Testis (tissue), 3 donors: ENCODE measurements around the gene PAPPA. TPM values are rescaled to one million over a fixed set of nuclear protein-coding genes. Genes with fewer than 3 reads are reported as not detected.

Source experiments
- DNase-seq: peaks from one replicate; pipeline ENCODE4 v3.0.0-alpha.2; 2019
- H3K27ac ChIP-seq, 2 donors: fragments of 200-600 bp; sonication (generic); one replicate each; pipeline ENCODE4 v1.5.1; 2019
- H3K27me3 ChIP-seq: fragments of 200-600 bp; sonication (generic); one replicate; pipeline ENCODE4 v1.5.1; 2019
- H3K36me3 ChIP-seq: fragments of 200-600 bp; sonication (generic); one replicate; pipeline ENCODE4 v1.5.1; 2017; ENCODE audit warnings: low read depth; ENCODE audit errors: missing control alignments
- H3K4me1 ChIP-seq: fragments of 200-600 bp; sonication (generic); one replicate; pipeline ENCODE4 v1.5.1; 2019
- H3K4me3 ChIP-seq, 2 donors: fragments of 200-600 bp; sonication (generic); one replicate each; pipeline ENCODE4 v1.5.1; 2017 to 2019
- H3K9me3 ChIP-seq: fragments of 200-600 bp; sonication (generic); one replicate; pipeline ENCODE4 v1.5.1; 2017
- POLR2A ChIP-seq: fragments of 450-650 bp; IDR thresholded peaks from one replicate; pipeline ENCODE4 v1.6.1; 2017; ENCODE audit warnings: antibody characterized with exemption, mild to moderate bottlenecking, moderate library complexity
- WGBS, 2 donors: methylation state at CpG; one replicate each; pipeline ENCODE4 v1.1.5; 2018; 5-methylcytosine and 5-hydroxymethylcytosine counted together
- intact Hi-C: fragments of 100-400 bp; cut with DNase I; formaldehyde crosslinking; loops from one replicate; pipeline ENCODE4 v1.15.1; 2023; ENCODE audit warnings: low total_unique reads
- polyA plus RNA-seq: library from polyadenylated mRNA; stranded (reverse); fragments of 350-450 nt; fragmentation: Illumina TruSeq; extraction: RNeasy Lipid Tissue Mini Kit (QIAGEN cat#74804); gene quantifications from one replicate; pipeline ENCODE4 v1.2.3, GENCODE V29; 2014; ENCODE audit warnings: low read depth, low replicate concordance; ENCODE audit not compliant: insufficient read depth
- total RNA-seq, 2 donors: library from RNA; depleted of rRNA; stranded (reverse); fragments of >200 nt; gene quantifications; one replicate each; pipeline ENCODE4 v1.2.3, GENCODE V29; 2016
- TF ChIP-seq, protein P1 (sequence below), 3 experiments: fragments of 450-650 bp in 2 of 3; fragments of 200-600 bp in 1 of 3; sonication (generic) in 1 of 3; IDR thresholded peaks; one replicate each; pipeline ENCODE4 v1.5.1; 2016 to 2019; ENCODE audit warnings: antibody characterized with exemption in 3 of 3, mild to moderate bottlenecking in 2 of 3, moderate library complexity in 1 of 3

PAPPA gene
- total and polyA plus RNA-seq, 3 donors from 2014 or later, result 1.9 to 5.1 (median 4.1) TPM

GRCh38 chr9:116382053-116382452, 228.5 kb downstream of the PAPPA start:
- Histone ChIP-seq H3K4me1 (no peaks in the 10 kb centered on the region), H3K27me3 (no peaks in the 10 kb centered on the region), H3K4me3 (no peak overlapping the region), H3K9me3 (no peaks in the 10 kb centered on the region), H3K36me3 (no peaks in the 10 kb centered on the region), H3K27ac (no peak overlapping the region)
- intact Hi-C loops, result no loop called here
- WGBS, 2 donors, result 74 to 85% methylated on average over 4 of the region's 4 CpGs
- TF ChIP-seq POLR2A, result no peak
- TF ChIP-seq, protein P1, sequence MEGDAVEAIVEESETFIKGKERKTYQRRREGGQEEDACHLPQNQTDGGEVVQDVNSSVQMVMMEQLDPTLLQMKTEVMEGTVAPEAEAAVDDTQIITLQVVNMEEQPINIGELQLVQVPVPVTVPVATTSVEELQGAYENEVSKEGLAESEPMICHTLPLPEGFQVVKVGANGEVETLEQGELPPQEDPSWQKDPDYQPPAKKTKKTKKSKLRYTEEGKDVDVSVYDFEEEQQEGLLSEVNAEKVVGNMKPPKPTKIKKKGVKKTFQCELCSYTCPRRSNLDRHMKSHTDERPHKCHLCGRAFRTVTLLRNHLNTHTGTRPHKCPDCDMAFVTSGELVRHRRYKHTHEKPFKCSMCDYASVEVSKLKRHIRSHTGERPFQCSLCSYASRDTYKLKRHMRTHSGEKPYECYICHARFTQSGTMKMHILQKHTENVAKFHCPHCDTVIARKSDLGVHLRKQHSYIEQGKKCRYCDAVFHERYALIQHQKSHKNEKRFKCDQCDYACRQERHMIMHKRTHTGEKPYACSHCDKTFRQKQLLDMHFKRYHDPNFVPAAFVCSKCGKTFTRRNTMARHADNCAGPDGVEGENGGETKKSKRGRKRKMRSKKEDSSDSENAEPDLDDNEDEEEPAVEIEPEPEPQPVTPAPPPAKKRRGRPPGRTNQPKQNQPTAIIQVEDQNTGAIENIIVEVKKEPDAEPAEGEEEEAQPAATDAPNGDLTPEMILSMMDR (IDR thresholded peaks at IDR 0.05), result no peak
- DNase-seq, result no peak

DNA sequence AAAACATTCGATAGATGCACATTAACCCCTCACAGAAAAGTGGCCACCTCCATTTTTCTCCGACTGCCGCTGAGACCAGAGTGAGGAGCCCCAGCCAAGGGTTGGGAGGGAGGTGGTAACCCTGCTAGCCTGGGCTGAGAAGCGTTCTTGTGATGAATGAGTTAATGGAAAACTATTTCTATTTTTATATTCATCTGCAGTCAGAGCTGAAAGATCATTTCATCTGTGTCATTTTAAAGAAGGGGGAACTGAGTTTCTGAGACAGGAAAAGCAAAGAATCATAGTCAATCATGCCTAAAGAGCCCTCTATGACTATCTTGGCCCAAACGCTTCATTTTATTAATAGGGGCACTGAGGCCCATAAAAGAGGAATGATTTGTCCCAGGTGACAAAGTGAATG, 229.5 kb downstream of the PAPPA start:
- intact Hi-C loops, result no loop called here
- Histone ChIP-seq H3K36me3 (no peaks in the 10 kb centered on the region), H3K9me3 (no peaks in the 10 kb centered on the region), H3K4me3 (no peak overlapping the region), H3K27ac (no peak overlapping the region), H3K4me1 (no peaks in the 10 kb centered on the region), H3K27me3 (no peaks in the 10 kb centered on the region)
- no peak for TF ChIP-seq POLR2A
- TF ChIP-seq, protein P1 (IDR thresholded peaks at IDR 0.05), result no peak
- DNase-seq, result no peak
- 76 to 87% methylated on average over 5 of the region's 5 CpGs for whole genome bisulfite sequencing, 2 donors

DNA sequence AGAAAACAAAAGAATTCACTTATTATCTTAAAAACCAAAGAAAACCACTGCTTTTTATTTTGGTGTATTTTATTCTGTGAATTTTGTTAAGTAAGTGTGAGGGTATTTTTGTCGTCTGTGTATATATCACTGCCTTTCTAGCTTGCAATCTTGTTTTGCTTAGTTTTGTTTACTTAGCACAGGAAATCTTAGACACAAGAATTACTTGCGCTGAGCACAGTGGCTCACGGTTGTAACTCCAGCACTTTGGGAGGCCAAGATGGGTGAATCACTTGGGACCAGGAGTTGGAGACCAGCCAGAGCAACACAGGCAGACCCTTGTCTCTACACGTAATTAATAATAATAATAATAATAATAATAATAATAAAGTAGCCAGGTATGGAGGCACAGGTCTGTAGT, 230.3 kb downstream of the PAPPA start:
- intact Hi-C loops, result no loop called here
- H3K27ac ChIP-seq, result no peak overlapping the region
- no peak for TF ChIP-seq POLR2A
- 58 to 71% methylated on average over 4 of the region's 4 CpGs for WGBS, 2 donors
- H3K4me3 ChIP-seq, result no peak overlapping the region
- DNase-seq, result no peak
- H3K36me3 ChIP-seq, result no peaks in the 10 kb centered on the region
- no peaks in the 10 kb centered on the region for H3K27me3 ChIP-seq
- no peaks in the 10 kb centered on the region for H3K9me3 ChIP-seq
- no peaks in the 10 kb centered on the region for H3K4me1 ChIP-seq

- no peak overlapping the region for H3K27ac ChIP-seq
- 64 to 72% methylated on average over 6 of the region's 6 CpGs for WGBS, 2 donors
- TF ChIP-seq POLR2A, result no peak
- TF ChIP-seq, protein P1 (IDR thresholded peaks at IDR 0.05), result no peak
Observed at GRCh38 chr9:116387934-116388698, 234.5 kb downstream of the PAPPA start.

DNA sequence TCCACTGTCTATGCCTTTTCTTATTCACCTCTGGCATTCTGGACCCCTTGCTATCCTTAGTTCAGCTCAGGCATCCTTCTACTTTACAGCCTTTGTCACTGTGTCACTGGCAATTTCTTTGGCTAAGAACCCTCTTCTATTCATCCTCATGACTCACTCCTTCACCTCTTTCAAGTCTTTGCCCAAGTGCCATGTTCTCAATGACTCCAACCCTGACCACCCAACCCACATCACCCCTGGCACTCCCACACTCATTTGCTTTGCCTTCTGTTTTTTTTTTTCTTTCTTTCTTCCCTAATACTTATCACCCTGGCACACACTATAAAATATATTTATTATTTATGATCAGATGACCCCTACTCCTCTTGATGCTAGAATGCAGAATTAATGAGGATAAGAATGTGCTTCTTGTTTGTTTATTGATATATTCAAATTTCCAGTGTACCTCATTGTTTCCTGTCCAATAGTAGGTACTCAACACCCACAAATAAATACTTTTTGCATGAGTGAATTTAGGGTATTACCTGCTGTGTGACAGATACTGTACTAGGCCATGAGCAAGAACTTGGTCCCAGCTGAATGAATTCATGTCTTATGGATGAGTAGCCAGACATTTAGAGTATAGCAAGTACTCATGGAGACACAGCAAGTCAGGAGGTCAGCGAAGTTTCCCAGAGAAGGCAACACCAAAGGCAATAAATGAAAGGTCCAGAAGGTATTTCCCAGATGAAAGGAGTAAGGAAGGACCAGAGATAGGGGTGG, 236.1 kb downstream of the PAPPA start:
- H3K36me3 ChIP-seq, result no peaks in the 10 kb centered on the region
- no peak for DNase-seq
- 100% methylated on average over 1 of the region's 1 CpG for WGBS, 2 donors
- no peaks in the 10 kb centered on the region for H3K9me3 ChIP-seq
- no peak overlapping the region for H3K27ac ChIP-seq
- intact Hi-C loops, result no loop called here
- no peaks in the 10 kb centered on the region for H3K27me3 ChIP-seq
- no peaks in the 10 kb centered on the region for H3K4me1 ChIP-seq
- TF ChIP-seq POLR2A, result no peak
- TF ChIP-seq, protein P1 (IDR thresholded peaks at IDR 0.05), result no peak
- H3K4me3 ChIP-seq, result no peak overlapping the region

More at GRCh38 chr9:116387934-116388698, 234.5 kb downstream of the PAPPA start:
- H3K36me3 ChIP-seq, result no peaks in the 10 kb centered on the region
- intact Hi-C loops, result no loop called here
- H3K9me3 ChIP-seq, result no peaks in the 10 kb centered on the region
- no peaks in the 10 kb centered on the region for H3K27me3 ChIP-seq
- no peaks in the 10 kb centered on the region for H3K4me1 ChIP-seq
- no peak for DNase-seq
- no peak overlapping the region for H3K4me3 ChIP-seq
